ENCODE results near the gene RNGTT.
"Not testable (repeated sequence)": the region's sequence is repeated elsewhere in the genome, so short reads cannot be mapped to it uniquely, and the experiment has no call there.

Gene RNGTT

GRCh38 chr6:88963139-88964090 is at the start of gene RNGTT:
RNGTT (minus strand) TSS chr6:88963618; CDS start chr6:88963409, 209 bp downstream.
- peak; percentile 89 for DNase-seq (ENCODE audit: low read depth, low spot score)

GRCh38 chr6:89011436-89011835 is 48.0 kb upstream of the RNGTT start:
- no peak for DNase-seq (ENCODE audit: low read depth, low spot score)

- DNase-seq (ENCODE audit: low read depth, low spot score), result no peak
Observed at GRCh38 chr6:89010825-89011224, 47.4 kb upstream of the RNGTT start.

- DNase-seq (ENCODE audit: low read depth, low spot score), result no peak
Observed at GRCh38 chr6:89009624-89010059, 46.2 kb upstream of the RNGTT start.

- DNase-seq (ENCODE audit: low read depth, low spot score), result no peak
Observed at GRCh38 chr6:89008815-89009374, 45.5 kb upstream of the RNGTT start.

GRCh38 chr6:89008001-89008814 is 44.8 kb upstream of the RNGTT start:
- no peak for DNase-seq (ENCODE audit: low read depth, low spot score)

GRCh38 chr6:89007209-89008000 is 44.0 kb upstream of the RNGTT start:
- no peak for DNase-seq (ENCODE audit: low read depth, low spot score)

GRCh38 chr6:89002523-89002922 is 39.1 kb upstream of the RNGTT start:
- no peak for DNase-seq (ENCODE audit: low read depth, low spot score)

- no peak for DNase-seq (ENCODE audit: low read depth, low spot score)
Observed at GRCh38 chr6:88997327-88997726, 33.9 kb upstream of the RNGTT start.

- no peak for DNase-seq (ENCODE audit: low read depth, low spot score)
Observed at GRCh38 chr6:88992741-88993552, 29.5 kb upstream of the RNGTT start.

- DNase-seq (ENCODE audit: low read depth, low spot score), result no peak
Observed at GRCh38 chr6:88989215-88989614, 25.8 kb upstream of the RNGTT start.

- no peak for DNase-seq (ENCODE audit: low read depth, low spot score)
Observed at GRCh38 chr6:88987922-88988321, 24.5 kb upstream of the RNGTT start.

GRCh38 chr6:88985901-88986300 is 22.5 kb upstream of the RNGTT start:
- DNase-seq (ENCODE audit: low read depth, low spot score), result no peak

GRCh38 chr6:88984606-88985005 is 21.2 kb upstream of the RNGTT start:
- no peak for DNase-seq (ENCODE audit: low read depth, low spot score)

- no peak for DNase-seq (ENCODE audit: low read depth, low spot score)
Observed at GRCh38 chr6:88984152-88984551, 20.7 kb upstream of the RNGTT start.

GRCh38 chr6:88983532-88983931 is 20.1 kb upstream of the RNGTT start:
- no peak for DNase-seq (ENCODE audit: low read depth, low spot score)

GRCh38 chr6:88983129-88983528 is 19.7 kb upstream of the RNGTT start:
- not testable (repeated sequence) for DNase-seq (ENCODE audit: low read depth, low spot score)

- no peak for DNase-seq (ENCODE audit: low read depth, low spot score)
Observed at GRCh38 chr6:88982720-88983119, 19.3 kb upstream of the RNGTT start.

- no peak for DNase-seq (ENCODE audit: low read depth, low spot score)
Observed at GRCh38 chr6:88975369-88975768, 12.0 kb upstream of the RNGTT start.
